ENCODE measurements around the gene RHO.

Gene RHO

DNA sequence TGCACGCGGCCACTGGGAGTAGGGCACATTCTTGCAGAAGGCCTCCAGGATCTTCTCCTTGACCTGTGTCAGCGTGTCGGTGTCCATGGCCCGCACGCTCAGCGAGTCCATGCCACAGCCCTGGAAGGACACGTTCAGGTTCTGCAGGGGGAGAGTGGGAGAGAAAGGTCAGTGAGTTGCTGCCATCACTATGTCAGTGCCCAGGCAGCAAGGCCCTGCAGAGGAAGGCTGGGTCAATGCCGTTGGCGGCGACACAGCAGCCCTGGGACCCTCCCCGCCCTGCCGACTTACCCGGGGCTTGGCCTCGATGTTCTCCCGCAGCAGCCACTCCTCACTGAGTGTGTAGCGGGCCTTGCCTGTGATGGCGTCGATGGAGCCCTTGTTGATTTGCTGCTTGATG, 34.4 kb downstream of the RHO start:
- no peak for DNase-seq

DNA sequence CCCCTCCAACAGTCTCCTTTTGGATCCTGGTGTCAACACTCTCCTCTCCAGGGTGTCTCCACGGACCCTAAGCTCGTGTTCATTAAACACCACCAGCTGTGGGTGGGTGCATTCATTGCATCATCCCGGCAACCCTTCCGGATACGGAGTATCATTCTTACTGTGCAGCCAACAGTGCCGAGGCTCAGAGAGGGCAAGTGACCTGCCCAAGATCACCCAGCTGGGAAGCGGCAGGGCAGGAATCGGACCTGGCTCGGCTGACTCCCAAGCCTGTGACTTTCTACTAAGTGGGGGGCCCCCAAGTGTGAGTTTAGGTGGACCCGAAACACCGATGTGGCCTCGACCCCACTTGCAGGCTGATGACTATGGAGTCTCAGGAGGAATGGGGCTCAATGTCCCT, 34.9 kb downstream of the RHO start:
- DNase-seq = no peak

GRCh38 chr3:129563850-129564535, 35.6 kb downstream of the RHO start:
- DNase-seq = no peak

GRCh38 chr3:129564981-129565644, 36.7 kb downstream of the RHO start:
- no peak for DNase-seq

- no peak for DNase-seq
Measured at GRCh38 chr3:129565902-129566301, 37.5 kb downstream of the RHO start.

DNA sequence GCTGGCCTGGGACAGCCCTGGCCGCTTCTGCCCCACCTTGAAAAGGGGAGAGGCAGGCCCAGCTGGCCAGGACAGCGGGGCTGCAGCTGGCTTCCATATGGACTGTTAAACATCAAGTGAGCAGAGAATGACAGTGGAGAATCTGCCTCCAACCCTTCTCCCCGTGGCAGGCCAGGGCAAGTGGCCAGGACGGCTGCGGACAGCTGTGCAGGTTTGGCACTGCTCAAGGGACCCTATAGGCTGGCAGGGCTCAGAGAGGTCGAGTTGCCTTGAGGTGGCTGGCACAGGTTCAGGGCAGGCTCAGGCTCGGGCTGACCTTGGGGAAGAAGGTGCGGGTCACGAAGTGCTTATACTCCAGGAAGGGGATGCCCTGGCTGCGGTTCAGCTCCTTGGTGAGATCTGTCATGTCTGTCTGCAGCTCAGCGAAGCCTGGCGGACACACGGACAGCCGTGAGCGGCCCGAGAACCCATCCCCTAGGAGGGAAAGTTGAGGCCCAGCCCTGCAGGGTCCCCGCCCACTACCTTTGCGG, 38.8 kb downstream of the RHO start:
- DNase-seq = no peak

- DNase-seq = no peak
Measured at GRCh38 chr3:129567939-129568338, 39.5 kb downstream of the RHO start.

- DNase-seq = no peak
Measured at GRCh38 chr3:129569856-129570255, 41.4 kb downstream of the RHO start.

DNA sequence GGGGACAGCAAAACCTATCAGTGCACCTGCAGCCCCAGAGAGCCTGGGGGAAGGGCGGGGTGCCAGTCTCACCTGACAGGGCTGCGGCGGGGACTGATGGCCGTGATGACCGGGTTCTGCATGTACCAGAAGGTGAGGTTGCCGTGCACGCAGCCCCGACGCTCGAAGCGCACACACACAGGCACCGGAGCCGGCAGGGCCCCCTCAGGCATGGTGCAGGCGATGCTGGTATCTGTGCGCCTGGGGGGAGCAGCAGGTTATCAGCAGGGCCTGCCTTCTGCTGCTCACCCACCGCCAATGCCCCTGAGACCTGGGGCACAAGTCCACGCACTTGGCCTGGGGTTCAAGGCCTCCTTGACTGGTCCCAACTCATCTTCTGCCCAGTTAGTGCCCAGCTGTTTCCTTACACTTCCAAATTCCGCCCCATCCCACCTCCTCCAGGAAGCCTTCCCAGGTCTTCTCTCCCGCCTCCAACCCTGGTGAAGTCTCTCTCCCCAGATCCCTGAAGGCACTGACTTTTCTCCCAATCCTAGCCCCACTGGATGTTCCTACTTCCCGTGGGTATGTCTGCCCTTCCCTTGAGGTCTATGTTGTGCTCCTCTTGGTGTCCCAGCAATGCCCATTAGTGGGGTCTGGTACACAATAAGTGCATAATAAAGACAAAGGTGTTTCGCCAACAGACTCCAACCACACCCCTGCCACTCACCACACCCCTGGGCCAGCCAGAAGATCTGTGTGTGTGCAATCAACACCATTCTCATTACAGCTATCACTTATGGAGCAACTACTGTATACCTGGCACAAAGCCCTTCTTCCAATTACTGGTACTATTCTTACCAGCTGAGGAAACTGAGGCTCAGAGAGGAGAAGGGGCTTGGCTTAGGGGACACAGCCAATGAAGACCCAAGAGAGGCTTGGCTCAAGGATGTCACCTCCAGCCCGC, 43.4 kb downstream of the RHO start:
- DNase-seq = no peak

- DNase-seq = no peak
Measured at GRCh38 chr3:129572603-129573002, 44.2 kb downstream of the RHO start.

- DNase-seq = no peak
Measured at GRCh38 chr3:129573493-129573892, 45.1 kb downstream of the RHO start.

DNA sequence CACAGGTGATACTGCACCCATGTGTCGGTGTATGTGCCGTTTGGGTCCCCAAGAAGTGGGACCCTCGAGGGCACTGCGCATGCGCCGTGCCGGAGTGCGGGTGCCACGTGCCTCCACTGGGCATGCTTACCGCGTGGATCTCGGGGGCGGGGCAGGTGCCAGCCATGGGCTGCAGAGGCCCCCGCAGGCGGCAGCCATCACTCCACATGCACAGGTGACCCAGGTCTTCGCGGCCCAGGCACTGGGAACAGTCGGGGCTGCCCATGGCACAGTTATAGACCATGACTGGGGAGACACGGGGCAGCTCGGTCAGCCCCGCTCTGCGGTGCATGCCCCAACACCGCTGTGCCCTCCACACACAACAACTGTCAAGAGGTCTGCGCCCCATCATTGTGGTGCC, 45.8 kb downstream of the RHO start:
- DNase-seq = no peak

- no peak for DNase-seq
Measured at GRCh38 chr3:129575233-129575996, 47.0 kb downstream of the RHO start.

- DNase-seq = no peak
Measured at GRCh38 chr3:129575997-129576384, 47.6 kb downstream of the RHO start.

DNA sequence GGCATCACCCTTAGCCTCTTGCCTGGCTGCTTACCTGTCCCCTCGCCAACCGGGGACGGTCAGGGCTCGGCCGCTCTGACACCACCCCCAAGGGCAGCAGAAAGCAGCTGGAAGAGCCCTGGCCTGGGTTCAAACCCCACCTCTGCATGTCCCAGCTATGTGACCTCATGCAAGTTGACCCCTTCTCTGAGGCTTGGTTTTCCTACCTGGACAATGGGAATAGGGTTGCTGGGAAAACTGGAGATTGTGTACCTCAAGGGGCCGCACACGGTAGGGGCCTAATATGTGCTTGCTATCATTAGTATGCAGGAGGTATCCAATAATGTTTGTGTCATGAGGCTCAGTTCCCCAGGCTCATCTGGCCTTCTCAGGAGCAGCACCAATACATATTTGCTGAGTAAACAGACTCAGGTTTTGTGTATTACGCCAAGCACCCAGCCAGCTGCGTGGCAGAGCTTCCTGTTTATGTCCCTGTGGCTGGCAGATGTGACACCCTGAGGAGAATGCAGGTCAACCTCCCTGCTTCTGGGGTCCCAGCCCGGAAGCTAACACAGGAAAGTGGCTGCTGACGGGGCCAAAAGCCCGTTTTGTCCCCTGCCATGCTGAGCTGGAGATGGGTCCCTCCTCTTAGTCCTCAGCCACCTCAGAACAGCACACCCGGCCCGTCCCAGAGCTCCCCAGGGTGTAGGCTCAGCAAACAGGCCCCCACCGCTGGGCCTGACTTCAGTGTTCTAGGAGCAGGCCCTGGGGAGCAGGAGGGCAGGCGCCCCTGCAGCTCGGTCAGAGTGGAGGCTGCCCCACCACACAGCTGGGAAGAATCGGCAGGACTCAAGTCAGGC, 48.3 kb downstream of the RHO start:
- no peak for DNase-seq

DNA sequence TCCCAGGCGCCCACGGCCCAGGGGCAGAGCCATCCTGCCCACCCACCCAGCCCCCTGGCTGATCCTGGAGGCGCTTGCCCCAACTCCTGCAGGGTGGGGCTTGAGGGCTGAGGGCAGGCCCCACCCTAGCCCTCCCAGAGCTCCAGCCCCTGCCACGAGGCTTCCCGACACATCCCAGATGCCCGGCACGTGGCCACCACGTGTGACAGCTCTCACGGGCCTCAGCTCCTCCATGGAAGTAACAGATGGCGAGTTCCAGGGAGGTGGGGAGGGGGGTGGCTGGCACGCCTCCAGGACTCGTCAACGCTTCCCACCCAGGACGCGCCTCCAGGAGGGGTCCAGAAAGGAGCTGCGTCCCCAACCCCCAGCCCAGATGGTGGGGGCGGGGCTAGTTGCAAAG, 48.9 kb downstream of the RHO start:
- no peak for DNase-seq

DNA sequence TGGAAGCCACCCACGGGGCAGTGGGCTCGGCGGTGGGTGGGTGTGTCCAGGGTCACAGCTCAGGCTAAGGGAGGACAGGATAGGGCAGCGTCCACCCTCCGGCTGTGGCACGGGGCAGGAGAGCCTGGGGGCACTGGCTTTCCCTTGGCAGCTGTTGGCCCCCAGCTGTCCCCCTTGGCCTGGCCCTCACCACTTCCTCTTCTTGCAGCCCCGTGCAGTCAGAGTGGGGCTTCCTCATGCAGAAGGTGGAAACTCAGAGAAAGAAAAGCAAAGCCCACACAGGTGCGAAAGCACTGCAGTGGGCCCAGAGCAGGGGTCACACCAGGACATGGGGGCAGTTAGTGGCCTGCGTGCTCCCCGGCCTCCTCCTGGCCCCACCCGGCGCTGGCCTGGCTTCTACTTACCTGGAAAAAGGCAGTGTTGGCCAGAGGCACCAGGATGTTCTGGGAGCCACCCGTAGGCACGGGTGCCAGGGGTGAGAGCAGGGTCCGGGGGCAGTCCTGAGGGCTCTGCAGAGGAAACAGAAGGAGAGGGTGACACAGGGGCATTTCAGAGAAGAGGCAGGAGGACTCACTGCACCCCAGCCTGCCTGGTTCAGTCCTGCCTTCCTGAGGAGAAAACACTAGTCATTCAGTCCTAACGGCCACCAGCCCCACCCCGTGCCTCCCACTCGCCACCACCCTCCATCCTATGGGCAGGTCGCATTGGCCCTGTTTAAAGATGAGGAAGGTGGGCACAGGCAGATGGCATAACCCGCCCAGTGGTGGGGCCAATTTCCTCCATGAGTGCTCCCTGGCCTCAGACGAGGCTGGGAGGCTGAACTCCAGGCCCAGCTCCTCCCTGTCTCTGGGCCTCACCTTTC, 49.7 kb downstream of the RHO start:
- no peak for DNase-seq

DNA sequence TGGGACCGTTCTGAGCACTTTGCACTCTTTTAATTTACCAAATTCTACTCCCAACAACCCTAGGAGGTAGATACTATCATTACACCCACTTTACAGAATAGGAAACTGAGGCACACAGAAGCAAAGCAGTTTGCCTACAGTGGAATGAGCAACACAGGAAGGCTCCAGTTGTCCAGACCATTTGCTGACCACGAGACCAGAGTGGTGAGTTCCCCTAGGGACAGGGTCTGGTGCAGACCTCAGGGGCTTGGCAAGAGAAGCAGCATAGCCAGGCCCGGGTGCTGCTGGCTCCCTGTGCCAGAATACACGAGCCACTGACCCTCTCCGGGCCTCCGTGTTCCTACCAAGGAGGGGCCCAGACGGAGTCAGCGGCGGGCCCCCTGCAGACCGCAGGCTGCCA, 51.6 kb downstream of the RHO start:
- no peak for DNase-seq

DNA sequence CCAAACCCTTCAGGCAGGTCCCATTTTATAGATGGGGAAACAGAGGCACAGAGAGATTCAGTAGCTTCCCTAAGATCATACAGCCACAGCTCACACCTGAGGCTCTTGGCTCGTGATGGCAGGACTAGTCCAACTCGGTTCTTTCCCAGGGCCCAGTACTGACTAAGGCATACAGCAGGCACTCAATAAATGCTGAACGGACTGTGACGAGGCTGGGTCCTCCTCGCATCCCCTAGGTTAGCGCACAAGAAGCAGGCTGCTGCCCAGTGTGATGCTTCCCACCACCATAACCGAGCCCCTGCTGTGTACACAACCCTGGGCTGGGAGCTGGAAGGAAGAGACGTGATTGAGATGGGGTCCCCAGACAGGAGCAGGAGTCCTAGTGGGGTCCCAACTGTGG, 53.2 kb downstream of the RHO start:
- DNase-seq = no peak

- no peak for DNase-seq
Measured at GRCh38 chr3:129582799-129583198, 54.4 kb downstream of the RHO start.

GRCh38 chr3:129583289-129583688, 54.9 kb downstream of the RHO start:
- DNase-seq = no peak
